ENCODE data around the gene SPEN. TPM values are rescaled to one million over a fixed set of nuclear protein-coding genes. Genes with fewer than 3 reads are reported as not detected.

The SPEN gene
- total and polyA plus RNA-seq, 2 of the 13 experiments (the other 11 are each of a cell fraction or from before 2014, with no cell fraction given), result 4.8 to 14.0 TPM

GRCh38 chr1:15955552-15955951 is 108.0 kb downstream of the SPEN start:
- Histone ChIP-seq H2AFZ (ENCODE audit: low read length) (no peak overlapping the region), H3K79me2 (ENCODE audit: insufficient read depth, low read length) (peaks cover 2% of the 10 kb centered on the region), H3K27ac (ENCODE audit: extremely low read length, insufficient read depth, low read length) (no peak overlapping the region), H3K4me3 (replicated peaks in 1 of 3; ENCODE audit: insufficient read depth in 1 of 3, low read depth in 2 of 3, low read length in 3 of 3) (no peak overlapping the region), H3K4me1 (ENCODE audit: insufficient read depth, low read length) (no peaks in the 10 kb centered on the region), H3K27me3 (ENCODE audit: control insufficient read depth in 1 of 2, insufficient read depth in 2 of 2, low read length in 2 of 2) (no peaks in the 10 kb centered on the region), H3K36me3 (replicated peaks in 1 of 2; ENCODE audit: control insufficient read depth in 1 of 2, insufficient read depth in 2 of 2, low read length in 2 of 2) (peaks cover 0 to 3% of the 10 kb centered on the region in 2 experiments; a peak in 1 of 5 replicates), H3K9ac (ENCODE audit: insufficient read depth, low read depth, low read length) (no peak overlapping the region), H3K9me3 (ENCODE audit: low read length) (no peaks in the 10 kb centered on the region), H3K4me2 (ENCODE audit: low read depth, low read length) (no peak overlapping the region), H4K20me1 (ENCODE audit: insufficient read depth, low read length) (peaks cover 5% of the 10 kb centered on the region; the same call in 1 of the 2 replicates)
- in situ Hi-C loops (cut with HindIII; ENCODE audit: extremely low pct_ligation_motif_present, low pct_unique_long_range_greater_than_20kb) (no loop called here), intact Hi-C loops (cut with micrococcal nuclease; ENCODE audit: unreplicated experiment) (no loop called here)
- FAIRE-seq (no peak), DNase-seq (ENCODE audit: low spot score) (no peak), ATAC-seq (no peak)
- BruUV-seq (replicated peaks), result no TSS peak
- CTCF ChIA-PET (ENCODE audit: low intra/inter-chr PET ratio, low total read pairs), result no interaction called here
- POLR2A ChIA-PET, result no interaction called here
- TF ChIP-seq ZNF770 (CRISPR knock-in tag; IDR thresholded peaks at IDR 0.05) (peak; percentile 37; the same call in 1 of the 2 replicates), SRSF1 (optimal IDR thresholded peaks at IDR 0.05; ENCODE audit: low read depth, low read length) (no peak)
- 94% methylated on average over 2 of the region's 2 CpGs for WGBS (ENCODE audit: low lambda C conversion rate)

GRCh38 chr1:15956150-15956549 is 108.6 kb downstream of the SPEN start:
- H3K9me3 ChIP-seq (ENCODE audit: low read length), result no peaks in the 10 kb centered on the region
- CTCF ChIA-PET (ENCODE audit: low intra/inter-chr PET ratio, low total read pairs), result no interaction called here
- no peak overlapping the region for H3K27ac ChIP-seq (ENCODE audit: extremely low read length, insufficient read depth, low read length)
- no peaks in the 10 kb centered on the region for H3K27me3 ChIP-seq (ENCODE audit: control insufficient read depth in 1 of 2, insufficient read depth in 2 of 2, low read length in 2 of 2)
- in situ Hi-C loops (cut with HindIII; ENCODE audit: extremely low pct_ligation_motif_present, low pct_unique_long_range_greater_than_20kb), result no loop called here
- H3K4me1 ChIP-seq (ENCODE audit: insufficient read depth, low read length), result no peaks in the 10 kb centered on the region
- H3K4me2 ChIP-seq (ENCODE audit: low read depth, low read length), result no peak overlapping the region
- ATAC-seq (no peak), FAIRE-seq (no peak), DNase-seq (ENCODE audit: low spot score) (no peak)
- POLR2A ChIA-PET, result no interaction called here
- no TSS peak for BruUV-seq (replicated peaks)
- intact Hi-C loops (cut with micrococcal nuclease; ENCODE audit: unreplicated experiment), result no loop called here
- no peak overlapping the region for H3K9ac ChIP-seq (ENCODE audit: insufficient read depth, low read depth, low read length)
- no peak overlapping the region for H3K4me3 ChIP-seq (replicated peaks in 1 of 3; ENCODE audit: insufficient read depth in 1 of 3, low read depth in 2 of 3, low read length in 3 of 3)
- TF ChIP-seq ZNF180 (CRISPR knock-in tag; IDR thresholded peaks at IDR 0.05; ENCODE audit: borderline replicate concordance, low read depth) (no peak), ZNF354B (CRISPR knock-in tag; IDR thresholded peaks at IDR 0.05) (no peak), ZNF260 (CRISPR knock-in tag; IDR thresholded peaks at IDR 0.05; ENCODE audit: borderline replicate concordance, low read depth) (no peak), RBM39 (IDR thresholded peaks at IDR 0.05; ENCODE audit: low read depth, low read length, poor library complexity, severe bottlenecking) (no peak), SRSF1 (optimal IDR thresholded peaks at IDR 0.05; ENCODE audit: low read depth, low read length) (no peak), ARHGAP35 (CRISPR knock-in tag; IDR thresholded peaks at IDR 0.05; ENCODE audit: borderline replicate concordance) (no peak), ZSCAN22 (CRISPR knock-in tag; IDR thresholded peaks at IDR 0.05) (no peak), MBNL3 (CRISPR knock-in tag; conservative IDR thresholded peaks at IDR 0.05) (no peak), ZNF850 (CRISPR knock-in tag; conservative IDR thresholded peaks at IDR 0.05) (no peak), ZNF251 (CRISPR knock-in tag; IDR thresholded peaks at IDR 0.05) (no peak), NFE2L2 (IDR thresholded peaks at IDR 0.05; ENCODE audit: low read length) (no peak), ZNF788 (CRISPR knock-in tag; IDR thresholded peaks at IDR 0.05; ENCODE audit: borderline replicate concordance) (no peak)
- TF ChIP-seq, protein P1, sequence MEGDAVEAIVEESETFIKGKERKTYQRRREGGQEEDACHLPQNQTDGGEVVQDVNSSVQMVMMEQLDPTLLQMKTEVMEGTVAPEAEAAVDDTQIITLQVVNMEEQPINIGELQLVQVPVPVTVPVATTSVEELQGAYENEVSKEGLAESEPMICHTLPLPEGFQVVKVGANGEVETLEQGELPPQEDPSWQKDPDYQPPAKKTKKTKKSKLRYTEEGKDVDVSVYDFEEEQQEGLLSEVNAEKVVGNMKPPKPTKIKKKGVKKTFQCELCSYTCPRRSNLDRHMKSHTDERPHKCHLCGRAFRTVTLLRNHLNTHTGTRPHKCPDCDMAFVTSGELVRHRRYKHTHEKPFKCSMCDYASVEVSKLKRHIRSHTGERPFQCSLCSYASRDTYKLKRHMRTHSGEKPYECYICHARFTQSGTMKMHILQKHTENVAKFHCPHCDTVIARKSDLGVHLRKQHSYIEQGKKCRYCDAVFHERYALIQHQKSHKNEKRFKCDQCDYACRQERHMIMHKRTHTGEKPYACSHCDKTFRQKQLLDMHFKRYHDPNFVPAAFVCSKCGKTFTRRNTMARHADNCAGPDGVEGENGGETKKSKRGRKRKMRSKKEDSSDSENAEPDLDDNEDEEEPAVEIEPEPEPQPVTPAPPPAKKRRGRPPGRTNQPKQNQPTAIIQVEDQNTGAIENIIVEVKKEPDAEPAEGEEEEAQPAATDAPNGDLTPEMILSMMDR (CRISPR knock-in tag; IDR thresholded peaks at IDR 0.05), result no peak
- H3K79me2 ChIP-seq (ENCODE audit: insufficient read depth, low read length), result peaks cover 2% of the 10 kb centered on the region
- peaks cover 5% of the 10 kb centered on the region; the same call in 1 of the 2 replicates for H4K20me1 ChIP-seq (ENCODE audit: insufficient read depth, low read length)
- no peak overlapping the region for H2AFZ ChIP-seq (ENCODE audit: low read length)
- H3K36me3 ChIP-seq (replicated peaks in 1 of 2; ENCODE audit: control insufficient read depth in 1 of 2, insufficient read depth in 2 of 2, low read length in 2 of 2), result peaks cover 0 to 3% of the 10 kb centered on the region in 2 experiments; a peak in 1 of 5 replicates
